ENCODE data around the gene KIAA0408.

The KIAA0408 gene

DNA sequence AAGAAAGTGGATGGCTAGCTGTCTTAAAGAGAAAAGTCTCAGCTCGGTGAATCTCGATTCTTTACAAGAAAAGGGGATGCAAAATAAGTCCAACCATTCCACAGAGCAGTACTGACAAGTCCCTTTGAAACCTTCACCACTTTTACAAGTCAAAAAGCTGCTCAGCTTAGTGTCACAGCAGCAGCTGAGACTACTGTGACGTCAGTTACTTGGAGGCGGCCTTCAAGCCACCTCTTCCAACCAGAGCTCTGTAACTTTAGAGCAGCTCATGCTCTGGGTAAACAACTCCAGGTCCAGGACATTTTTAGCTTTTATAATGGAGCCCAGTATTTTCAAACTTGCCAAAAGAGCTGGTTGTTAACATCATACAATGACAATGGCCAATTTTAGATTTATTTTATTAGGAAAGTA is at the start of gene KIAA0408:
TSS of gene KIAA0408 (minus strand) at position 159 of the 411 bp plus-strand sequence. CDS start 5,408 bp downstream, outside the sequence.
- no peak for DNase-seq

DNA sequence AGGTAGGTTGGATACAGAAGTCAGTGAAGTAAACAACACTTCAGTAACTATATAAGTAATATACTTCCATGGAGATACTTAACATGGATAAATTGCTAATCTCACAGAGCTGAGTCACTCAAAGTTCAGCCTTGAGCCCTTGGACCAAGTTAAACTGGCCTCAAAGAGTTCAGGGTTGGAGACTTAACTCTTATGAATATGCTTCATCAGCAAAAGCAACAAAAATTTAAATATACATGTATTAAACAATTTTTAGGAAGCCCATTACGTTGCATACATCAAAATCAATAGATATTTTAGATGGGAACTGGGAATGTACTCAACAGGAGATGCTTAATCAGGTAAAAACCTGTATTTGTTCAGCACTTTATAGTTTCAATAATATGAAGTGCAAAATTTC is 47.7 kb upstream of the KIAA0408 start:
- DNase-seq, result no peak

DNA sequence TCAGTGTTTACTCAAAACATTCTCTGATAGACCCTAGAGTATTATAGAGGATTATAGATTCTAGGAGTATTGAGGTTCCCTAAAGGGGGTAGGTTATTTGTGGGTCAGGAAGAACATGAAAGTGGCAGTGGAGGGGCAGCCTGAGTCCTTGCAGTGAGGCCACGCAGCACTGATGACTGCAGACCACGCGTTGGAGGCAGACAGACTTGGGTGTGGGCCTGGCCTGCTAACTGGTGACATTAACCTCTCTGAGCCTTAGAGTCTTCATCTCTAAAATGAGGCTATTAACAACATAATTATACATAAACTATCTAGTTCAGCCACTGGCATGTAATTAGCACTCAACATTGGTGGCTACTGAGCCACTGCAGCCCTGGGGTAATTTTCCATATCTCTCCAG is 43.8 kb upstream of the KIAA0408 start:
- DNase-seq, result no peak

DNA sequence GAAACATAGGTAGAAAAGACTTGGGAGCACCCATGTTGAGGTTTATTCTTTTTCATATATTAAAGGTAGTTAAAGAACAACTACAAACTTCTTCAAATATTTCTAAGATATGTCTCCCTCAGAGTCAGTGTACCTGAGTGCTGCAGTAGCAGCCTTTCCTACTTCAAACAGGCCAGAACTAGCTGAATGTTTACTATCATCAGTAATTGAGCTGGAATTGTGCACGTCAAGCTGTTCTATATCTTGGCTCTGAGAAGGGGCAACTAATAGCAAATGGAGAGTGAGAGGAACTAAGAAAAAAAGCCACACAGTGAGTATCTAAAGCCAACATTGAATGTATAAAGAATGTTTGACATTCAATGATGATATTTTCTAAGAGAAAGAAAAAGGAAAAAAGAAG is 38.2 kb upstream of the KIAA0408 start:
- DNase-seq, result no peak

DNA sequence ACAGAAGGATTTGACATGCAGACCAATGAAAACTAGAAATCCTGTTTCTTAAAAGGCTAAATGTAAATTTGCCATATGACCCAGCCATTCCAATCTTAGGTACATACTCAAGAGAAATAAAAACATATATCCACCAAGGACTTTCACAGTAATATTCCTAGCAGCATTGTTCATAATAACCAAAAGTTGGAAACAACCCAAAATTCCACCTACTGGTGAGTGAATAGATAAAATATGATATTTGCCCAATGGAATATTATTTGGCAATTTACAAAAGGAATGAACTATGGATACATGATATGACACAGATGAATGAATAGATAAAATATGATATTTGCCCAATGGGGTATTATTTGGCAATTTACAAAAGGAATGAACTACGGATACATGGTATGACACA is 37.3 kb upstream of the KIAA0408 start:
- no peak for DNase-seq

DNA sequence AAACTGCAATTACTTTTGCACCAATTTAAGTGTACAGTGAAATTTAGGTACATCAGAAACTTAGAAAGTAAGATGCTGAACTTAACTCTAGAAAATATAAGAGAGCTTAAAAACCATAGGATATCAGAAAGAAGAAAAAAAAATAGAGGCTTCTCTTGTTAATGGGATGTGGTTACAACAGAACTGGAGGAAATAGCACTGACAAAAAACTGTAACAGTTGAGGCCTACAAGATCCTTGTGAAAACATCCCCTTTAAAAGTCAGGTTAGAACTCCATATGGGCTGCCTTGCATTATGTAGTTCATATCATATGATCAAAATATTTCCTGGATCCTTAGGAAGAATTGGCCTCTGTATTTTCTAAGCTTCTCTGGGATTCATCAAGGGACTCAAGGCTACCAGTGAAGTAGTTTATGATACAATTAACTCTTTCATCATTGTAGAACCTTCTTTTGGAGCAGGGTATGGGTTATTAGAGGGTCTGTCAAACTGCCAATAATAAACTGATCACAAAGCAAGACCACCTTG is 35.1 kb upstream of the KIAA0408 start:
- DNase-seq, result no peak

DNA sequence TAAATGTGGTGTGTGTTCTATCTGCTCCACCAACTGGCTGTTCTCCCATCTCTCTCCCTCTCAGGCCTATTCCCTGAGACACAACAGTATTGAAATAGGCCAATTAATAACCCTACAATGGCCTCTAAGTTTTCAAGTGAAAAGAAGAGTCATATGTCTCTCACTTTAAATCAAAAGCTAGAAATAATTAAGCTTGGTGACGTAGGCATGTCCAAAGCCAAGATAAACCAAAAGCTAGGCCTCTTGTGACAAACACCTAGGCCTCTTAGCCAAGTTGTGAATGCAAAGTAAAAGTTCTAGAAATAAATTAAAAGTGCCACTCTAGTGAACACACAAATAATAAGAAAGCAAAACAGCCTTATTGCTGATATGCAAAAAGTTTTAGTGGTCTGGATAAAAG is 30.1 kb upstream of the KIAA0408 start:
- no peak for DNase-seq

DNA sequence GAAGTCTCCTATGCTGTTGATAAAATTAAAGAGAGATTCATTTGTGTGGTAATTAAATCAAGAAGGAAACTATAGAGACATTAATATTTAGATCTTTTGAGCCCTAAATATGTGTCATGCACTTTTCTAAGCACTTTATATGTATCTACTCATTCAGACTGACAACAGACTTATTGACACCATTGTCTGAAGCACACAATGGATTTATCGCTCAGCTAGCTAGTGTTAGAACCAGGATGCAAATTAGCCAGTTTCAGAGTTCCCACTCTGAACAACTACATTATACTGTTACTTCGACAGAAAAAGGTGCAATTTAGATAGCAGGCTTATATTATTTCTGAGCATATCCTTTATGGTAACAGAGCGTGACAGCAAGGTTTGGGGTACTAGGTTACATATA is 27.7 kb upstream of the KIAA0408 start:
- DNase-seq, result no peak

DNA sequence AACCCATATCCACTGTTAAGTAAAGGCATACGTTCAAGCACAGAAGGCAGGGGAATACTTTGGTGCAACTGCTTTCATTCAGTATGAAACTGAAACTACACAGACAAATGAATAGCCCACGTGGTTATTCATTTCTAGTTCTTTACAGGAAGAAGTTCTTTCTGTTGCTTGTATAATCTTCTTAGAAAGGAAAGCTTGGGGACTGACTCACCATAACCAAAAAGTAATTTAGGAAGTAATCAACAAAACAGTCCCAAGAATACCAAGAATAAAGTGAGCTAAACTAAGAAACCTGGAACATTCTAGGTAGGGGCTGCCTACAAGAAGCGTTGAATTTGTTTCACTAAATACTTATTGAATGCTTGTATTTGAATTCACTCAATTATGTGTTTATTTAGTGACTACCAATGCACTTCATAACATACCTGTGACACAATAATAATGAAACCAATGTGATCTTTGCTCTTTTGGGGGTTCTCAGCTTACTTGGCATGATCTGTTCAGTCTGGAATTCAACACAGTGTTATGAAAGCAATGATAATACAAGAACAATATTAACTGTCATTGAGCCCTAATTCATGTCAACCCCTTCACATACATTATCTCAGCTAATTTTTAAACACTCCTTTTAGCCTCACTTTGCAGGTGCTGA is 25.1 kb upstream of the KIAA0408 start:
- no peak for DNase-seq

DNA sequence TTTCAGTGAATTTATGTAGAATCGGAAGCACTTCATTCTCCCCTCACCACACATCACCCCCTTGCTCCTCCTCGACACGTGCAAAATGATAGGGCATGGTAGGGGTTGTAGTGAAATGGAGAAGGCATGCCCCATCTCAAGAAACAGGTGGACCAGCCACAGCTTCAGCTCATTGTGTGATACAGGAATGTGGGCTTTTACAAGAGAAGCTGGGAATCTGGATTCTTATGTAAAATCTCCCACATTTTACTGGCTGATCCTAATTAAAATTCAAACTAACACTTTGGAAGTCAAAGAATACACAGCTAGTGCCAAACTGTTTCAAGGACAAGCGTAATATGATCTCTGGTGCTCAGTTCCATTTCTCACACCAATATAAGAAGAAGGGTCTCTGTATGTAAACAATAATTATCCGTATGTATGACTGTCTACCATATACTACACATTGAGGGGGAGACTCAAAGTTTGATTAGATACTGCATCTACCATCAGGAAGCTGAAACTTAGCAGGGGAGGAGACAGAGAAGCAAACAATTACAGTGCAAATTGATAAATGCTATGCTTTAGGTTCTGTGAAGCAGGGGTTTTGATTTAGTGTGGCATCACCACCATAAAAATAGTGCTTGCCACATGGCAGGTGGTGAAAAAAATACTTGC is 24.3 kb upstream of the KIAA0408 start:
- no peak for DNase-seq

DNA sequence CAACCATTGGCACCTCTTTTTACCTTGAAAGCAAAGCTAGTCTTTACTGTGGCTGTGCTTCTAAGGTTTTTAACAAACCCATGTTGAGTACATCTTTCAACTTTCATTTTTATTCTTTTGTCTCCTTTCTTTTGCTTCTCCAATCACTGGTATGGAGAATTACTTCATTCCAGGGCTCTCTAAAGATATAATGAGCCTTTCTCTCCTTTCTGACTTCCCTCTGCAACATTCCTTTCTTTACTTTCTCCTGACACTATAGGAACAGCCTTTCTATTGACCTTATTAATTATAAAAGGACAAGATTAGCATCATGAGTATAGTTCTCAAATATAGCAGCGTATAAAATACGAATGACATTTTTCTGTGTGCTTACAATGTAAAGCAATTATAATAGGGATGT is 23.1 kb upstream of the KIAA0408 start:
- no peak for DNase-seq

DNA sequence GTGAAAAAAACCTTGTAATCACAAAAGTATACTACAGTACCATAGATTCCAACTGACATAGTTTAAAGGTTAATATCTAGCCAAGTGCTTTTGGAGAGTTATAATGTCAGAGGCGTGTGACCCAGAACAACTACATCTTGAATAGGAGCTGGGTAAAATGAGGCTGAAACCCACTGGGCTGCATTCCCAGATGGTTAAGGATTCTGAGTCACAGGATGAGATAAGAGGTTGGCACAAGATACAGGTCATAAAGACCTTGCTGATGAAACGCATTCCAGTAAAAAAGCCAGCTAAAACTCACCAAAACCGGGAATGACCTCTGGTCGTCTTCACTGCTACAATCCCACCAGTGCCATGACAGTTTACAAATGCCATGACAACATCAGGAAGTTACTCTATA is 22.4 kb upstream of the KIAA0408 start:
- no peak for DNase-seq

DNA sequence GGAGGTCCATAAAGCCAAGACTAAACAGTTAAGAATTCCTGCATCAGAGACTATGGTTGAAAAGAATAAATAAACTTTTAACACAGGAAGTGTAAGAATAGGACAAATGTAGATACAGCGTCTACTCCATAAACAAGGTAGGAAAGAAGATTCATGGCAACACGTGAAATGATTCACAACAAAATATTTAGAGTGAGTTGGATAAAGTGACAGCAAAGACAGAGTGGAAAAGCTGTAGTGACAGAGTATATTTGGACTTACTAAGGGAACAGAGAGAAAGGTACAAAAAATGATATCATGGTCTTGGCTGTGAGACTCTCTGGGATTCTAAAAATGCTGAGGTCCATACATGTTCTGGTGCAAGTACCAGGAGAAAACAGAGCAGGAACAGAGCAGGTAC is 21.9 kb upstream of the KIAA0408 start:
- DNase-seq, result no peak

DNA sequence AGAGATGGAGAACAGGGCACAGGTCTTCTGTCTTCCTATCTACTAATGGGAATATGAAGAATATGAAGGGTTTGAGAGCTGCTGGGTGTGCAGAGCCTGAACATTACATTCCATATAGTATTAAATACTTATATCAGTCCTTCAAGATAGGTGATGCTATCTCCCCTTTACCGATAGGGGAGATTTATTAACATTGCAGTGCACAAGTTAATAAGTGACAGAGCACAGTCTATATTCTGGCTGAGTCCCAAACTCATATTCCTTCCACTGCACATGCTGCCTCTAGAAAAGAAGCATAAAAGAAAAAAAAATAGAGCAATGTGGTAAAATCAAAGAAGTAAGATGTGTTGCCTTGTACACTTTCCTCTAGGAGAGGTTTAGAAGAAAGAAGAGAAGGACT is 18.5 kb upstream of the KIAA0408 start:
- no peak for DNase-seq

DNA sequence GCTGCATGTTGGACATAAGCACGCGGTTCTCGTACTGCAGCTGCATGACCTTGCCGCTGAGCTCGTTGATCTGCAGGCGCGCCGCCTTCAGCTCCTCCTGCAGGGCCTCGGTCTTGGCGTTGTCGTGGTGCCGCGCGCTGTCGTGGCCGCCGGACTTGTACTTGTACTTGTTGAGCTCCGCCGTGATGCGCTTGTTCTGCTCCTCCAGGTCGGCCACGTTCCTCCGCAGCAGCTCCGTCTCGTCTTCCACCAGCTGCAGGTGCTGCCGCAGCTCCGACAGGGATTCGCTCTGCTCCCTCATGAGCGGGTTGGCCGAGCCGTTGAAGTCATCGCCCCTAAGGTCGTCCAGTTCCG is 16.6 kb upstream of the KIAA0408 start:
- no peak for DNase-seq

DNA sequence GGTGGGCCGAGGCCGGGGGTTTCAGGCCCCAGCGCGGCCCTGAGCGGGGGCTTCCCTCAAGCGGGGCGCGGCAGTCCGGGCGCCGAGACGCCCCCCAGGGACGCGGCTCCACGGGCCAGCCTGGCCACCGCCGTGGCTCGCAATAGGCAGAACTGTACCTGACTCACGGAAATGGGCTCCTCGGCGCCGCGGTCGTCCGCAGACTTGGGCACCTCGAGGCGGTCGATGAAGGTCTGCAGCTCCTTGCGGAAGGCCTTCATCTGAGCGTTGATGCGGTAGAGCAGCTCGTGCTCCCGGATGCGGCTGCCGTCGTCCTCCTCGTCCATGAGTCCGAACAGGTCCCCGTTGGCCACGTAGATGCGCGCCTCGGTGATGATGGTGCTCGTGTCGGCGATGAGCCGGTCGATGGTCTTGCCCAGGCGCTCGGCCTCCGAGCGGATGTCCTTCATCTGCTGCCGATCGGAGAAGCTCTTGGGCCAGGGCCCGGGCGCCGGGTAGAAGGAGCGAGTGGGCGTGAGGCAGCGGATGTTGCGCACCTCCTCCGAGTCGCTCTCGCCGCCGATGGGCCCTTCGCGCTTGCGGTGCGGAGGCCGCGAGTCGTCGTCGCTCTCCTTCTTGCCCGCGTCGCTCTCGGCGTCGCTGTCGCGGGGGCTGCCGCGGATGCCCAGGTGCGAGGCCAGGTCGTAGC is 16.1 kb upstream of the KIAA0408 start:
- DNase-seq, result no peak

DNA sequence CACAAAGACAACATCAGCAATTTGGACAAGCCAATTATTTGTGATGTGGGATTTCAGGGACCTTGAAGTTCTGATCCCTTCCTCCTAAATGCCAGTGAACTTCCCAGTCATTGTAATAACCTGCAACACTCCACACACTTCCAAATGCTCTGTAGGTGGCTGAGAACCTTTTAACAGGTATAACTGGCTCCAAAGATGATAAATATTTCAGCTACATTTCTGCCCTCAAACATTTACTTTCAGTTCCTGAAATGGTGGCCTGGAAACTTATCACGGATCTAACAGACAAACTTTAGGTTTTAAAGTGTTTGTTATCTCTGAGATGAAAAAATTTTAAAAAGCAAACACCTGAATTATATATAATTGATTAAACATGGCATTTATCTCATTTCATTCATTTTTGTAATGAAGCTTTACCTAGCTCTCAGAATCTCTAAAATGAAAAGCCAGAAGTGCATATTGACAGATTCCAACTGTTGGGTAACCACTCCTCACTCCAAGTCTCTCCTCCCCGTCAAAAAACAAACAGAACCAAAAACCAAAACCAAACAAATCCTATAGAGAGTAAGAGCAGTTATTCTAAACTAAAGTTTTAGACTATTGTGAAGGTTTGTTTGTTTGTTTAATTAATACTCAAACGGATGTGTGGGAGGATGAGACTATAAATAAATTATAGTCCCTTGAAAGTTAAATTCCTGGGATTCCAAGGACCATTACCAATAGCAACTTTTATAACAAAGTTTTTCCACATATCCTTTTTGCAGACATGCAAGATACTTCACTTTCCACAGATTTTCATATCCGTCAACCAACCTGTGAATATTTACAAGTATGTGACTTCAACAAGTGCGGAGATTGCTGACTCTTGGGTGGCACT is 12.4 kb upstream of the KIAA0408 start:
- DNase-seq, result no peak

DNA sequence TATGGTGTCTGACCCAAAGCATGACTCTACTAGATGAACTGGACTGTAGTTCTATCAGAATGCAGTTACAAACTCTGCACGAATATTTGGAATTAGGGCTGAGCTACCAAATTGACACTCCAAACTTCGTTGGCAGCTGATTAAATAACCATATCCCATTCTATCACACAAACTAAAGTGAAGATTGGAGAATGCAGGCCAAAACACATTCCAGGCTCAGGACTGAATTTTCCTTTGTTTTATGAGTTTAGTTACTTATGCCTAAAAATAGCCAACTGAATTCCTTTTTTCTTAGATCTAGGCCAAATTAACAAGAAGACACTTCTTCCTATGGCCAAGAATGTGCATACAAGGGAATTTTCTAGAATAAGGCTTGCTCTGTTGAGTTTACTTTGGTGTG is 9.7 kb upstream of the KIAA0408 start:
- DNase-seq, result no peak

DNA sequence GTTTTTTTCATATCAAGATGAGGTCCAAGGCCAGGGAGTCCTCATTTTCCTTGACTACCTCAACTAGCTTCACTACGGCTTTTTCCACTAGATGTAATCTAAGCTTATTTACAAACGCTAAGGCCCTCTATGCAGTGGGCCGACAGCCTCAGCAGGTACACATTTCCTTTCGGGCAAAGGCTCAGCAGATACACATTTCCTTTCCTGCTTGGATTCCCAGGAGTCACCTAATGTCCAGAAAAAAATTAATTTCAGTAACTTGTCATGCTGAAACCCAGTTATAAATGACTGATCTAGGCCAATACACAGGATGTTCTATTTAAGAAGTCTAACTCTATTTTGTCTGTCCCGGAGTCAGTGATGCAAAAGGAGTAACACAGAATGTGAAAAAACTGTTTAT is 7.2 kb upstream of the KIAA0408 start:
- DNase-seq, result no peak

DNA sequence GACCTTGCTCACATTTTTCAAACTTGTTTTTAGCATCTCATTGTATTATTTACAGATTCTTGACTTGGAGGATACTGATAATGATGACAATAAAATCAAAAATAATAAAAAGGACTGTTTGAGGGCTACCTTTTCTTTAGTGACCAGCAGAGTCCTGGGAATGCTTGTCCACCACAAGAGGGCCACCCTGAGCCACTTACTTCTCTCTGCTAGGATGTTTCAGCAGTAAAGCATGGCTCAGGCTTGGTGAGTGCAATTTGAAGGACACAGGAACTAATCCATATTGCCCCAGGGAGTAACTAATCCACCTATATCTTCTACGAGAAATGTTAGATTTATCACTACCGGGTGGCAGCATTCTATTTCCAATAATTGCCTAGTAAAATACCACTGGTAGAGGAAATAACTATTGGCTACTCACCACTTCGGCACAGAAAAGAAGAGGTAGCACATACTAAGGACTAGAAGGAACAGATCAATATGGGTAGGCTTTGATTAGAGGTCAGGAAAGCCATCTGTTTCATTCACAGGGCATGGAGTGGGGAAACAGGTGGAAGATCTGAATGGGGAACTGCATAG is 5.8 kb upstream of the KIAA0408 start:
- DNase-seq, result peak; percentile 57

DNA sequence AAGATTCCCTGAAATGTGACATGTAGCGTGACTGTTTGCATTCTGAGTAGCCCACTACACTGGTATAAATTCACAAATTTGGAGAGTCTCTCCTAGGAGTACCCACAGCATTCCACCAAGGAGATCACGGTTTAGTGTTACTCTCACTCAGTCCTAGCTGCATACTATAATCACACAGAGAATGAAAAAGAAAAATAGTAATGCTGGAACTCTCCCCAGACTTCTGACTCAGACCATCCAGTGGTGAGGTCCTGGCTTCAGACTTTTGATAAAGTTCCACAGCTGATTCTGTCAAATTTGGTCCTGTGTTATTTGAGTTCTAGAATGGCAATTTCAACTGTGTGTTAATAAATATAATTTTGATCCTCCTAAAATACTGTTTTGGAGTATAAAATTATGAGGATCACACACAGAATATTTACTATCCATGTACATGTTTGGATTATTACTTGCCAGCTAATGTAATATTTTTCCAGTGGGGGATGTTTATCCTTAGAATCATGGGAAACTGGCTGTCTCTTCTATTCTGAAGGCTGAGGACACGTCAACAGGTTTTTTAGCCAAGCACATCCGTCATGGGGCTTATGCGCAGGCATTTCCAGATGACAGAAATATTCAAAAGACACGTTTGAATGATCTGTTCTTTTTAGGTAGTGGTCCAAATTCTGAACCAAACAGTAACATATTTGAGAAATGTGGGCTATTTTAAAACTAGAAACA is 5.1 kb upstream of the KIAA0408 start:
- no peak for DNase-seq

DNA sequence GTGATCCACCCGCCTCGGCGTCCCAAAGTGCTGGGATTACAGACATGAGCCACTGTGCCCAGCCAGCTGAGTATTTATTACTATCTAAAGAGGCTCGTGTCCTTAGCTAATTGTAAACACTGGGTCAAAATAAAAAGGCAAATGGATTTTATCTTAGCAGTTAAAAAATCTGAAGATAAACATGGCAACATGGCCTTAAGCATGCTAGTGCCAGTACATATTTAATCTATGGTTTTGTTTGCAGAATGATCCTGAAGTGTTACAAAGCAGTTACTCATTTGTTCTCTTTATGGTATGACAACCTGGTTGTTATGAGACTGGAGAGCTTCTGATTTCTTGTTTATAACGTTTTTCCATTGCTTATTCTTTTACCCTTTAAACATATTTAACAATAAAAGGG is 3.9 kb upstream of the KIAA0408 start:
- DNase-seq, result no peak
